Calu3 (cell line): ENCODE results near the gene ANO4. TPM values are rescaled to one million over a fixed set of nuclear protein-coding genes. Genes with fewer than 3 reads are reported as not detected.

Experiments used
- BruUV-seq: library from RNA; stranded (reverse); fragments of 400-500 nt; replicated peaks from 2 replicates; lab custom pipeline; 2021; lab: Mats Ljungman, UMichigan
- CTCF ChIA-PET: fragments of 300-600 bp; sonication (Branson Sonifier 250); formaldehyde crosslinking; loops from one replicate; lab custom pipeline; 2022; ENCODE audit warnings: antibody characterized with exemption; lab: Charles Lee
- DNase-seq: peaks from one replicate; pipeline ENCODE4 v3.0.0; 2022
- H3K27ac Mint-ChIP-seq: one replicate; pipeline ENCODE4 v1.8.0; 2022; ENCODE audit warnings: mixed read lengths; ENCODE audit not compliant: unreplicated experiment
- H3K27me3 Mint-ChIP-seq: one replicate; pipeline ENCODE4 v1.8.0; 2022; ENCODE audit warnings: mixed read lengths; ENCODE audit not compliant: unreplicated experiment
- H3K36me3 Mint-ChIP-seq: one replicate; pipeline ENCODE4 v1.8.0; 2022; ENCODE audit warnings: mild to moderate bottlenecking, moderate library complexity, mixed read lengths; ENCODE audit not compliant: insufficient read depth, unreplicated experiment
- H3K4me1 Mint-ChIP-seq: one replicate; pipeline ENCODE4 v1.8.0; 2022; ENCODE audit warnings: mild to moderate bottlenecking, low read depth, mixed read lengths; ENCODE audit not compliant: unreplicated experiment
- H3K4me3 Mint-ChIP-seq: one replicate; pipeline ENCODE4 v1.8.0; 2022; ENCODE audit warnings: mild to moderate bottlenecking, low read depth, moderate library complexity, mixed read lengths; ENCODE audit not compliant: unreplicated experiment
- H3K9me3 Mint-ChIP-seq: one replicate; pipeline ENCODE4 v1.8.0; 2022; ENCODE audit warnings: low read depth, mixed read lengths; ENCODE audit not compliant: unreplicated experiment
- intact Hi-C: fragments of 100-400 bp; cut with micrococcal nuclease; formaldehyde crosslinking; loops from one replicate; pipeline ENCODE4 v1.10.0; 2022; ENCODE audit not compliant: unreplicated experiment
- total RNA-seq: library from RNA; stranded (reverse); gene quantifications from 2 replicates; pipeline ENCODE4 v1.2.3, GENCODE V29; 2022
- TF ChIP-seq, protein P1 (sequence below): fragments of 200-600 bp; IDR thresholded peaks from one replicate; pipeline ENCODE4 v1.8.0; 2022; ENCODE audit warnings: antibody characterized with exemption; ENCODE audit not compliant: unreplicated experiment

The ANO4 gene
- total RNA-seq, 1 experiment from 2014 or later = 1.9 TPM

DNA sequence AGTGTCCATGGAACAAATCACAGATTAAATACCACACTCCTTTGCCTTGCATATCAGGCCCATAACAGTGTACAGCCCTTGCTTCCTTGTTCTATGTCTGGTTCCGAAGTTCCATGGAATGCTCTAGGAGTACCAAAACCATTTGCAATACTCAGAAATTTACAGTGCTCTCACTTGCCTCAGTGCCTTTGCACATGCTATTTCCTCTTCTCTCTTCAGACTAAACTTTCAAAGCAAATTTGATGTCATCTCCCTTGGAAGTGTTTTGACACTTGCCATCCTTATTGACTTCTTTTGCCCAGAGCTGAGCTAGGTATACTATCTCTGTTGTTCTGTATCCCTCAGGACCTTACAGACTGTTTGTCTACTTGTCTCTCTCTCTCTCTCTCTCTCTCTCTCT lies 6.1 kb downstream of the ANO4 start:
- Mint-ChIP-seq H3K4me3 (no peak overlapping the region), H3K36me3 (no peaks in the 10 kb centered on the region), H3K27ac (no peak overlapping the region), H3K9me3 (no peaks in the 10 kb centered on the region), H3K4me1 (no peaks in the 10 kb centered on the region), H3K27me3 (no peaks in the 10 kb centered on the region)
- CTCF ChIA-PET = interaction anchor here (0.6 kb wide), 1 partner anchor 585 kb away, joined by 3 read pairs; no protein-coding TSS in a partner anchor
- no peak for DNase-seq
- BruUV-seq = no TSS peak
- TF ChIP-seq, protein P1, sequence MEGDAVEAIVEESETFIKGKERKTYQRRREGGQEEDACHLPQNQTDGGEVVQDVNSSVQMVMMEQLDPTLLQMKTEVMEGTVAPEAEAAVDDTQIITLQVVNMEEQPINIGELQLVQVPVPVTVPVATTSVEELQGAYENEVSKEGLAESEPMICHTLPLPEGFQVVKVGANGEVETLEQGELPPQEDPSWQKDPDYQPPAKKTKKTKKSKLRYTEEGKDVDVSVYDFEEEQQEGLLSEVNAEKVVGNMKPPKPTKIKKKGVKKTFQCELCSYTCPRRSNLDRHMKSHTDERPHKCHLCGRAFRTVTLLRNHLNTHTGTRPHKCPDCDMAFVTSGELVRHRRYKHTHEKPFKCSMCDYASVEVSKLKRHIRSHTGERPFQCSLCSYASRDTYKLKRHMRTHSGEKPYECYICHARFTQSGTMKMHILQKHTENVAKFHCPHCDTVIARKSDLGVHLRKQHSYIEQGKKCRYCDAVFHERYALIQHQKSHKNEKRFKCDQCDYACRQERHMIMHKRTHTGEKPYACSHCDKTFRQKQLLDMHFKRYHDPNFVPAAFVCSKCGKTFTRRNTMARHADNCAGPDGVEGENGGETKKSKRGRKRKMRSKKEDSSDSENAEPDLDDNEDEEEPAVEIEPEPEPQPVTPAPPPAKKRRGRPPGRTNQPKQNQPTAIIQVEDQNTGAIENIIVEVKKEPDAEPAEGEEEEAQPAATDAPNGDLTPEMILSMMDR = no peak
- intact Hi-C loops = no loop called here

DNA sequence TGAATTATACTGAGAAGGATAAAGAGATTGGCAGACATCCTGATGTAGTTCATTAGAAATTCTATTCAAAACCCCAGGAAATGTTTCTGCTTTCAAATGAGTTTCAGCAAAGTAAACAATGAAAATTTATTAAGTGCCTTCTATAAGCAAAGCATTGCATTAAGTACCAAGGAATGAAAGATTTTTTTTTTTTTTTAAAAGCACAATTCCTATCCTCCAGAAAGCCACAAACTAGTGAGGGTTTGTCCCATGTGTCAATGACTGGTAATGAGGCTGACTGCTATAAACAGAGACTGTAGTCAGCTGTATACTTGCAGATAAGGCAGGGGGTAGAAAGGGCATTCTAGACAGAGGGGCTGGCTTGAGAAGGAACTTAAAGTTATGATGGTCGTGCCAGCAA lies 6.7 kb downstream of the ANO4 start:
- intact Hi-C loops = no loop called here
- H3K27me3 Mint-ChIP-seq = no peaks in the 10 kb centered on the region
- no peak for DNase-seq
- no peak overlapping the region for H3K27ac Mint-ChIP-seq
- CTCF ChIA-PET = no interaction called here
- no TSS peak for BruUV-seq
- no peaks in the 10 kb centered on the region for H3K36me3 Mint-ChIP-seq
- no peaks in the 10 kb centered on the region for H3K4me1 Mint-ChIP-seq
- TF ChIP-seq, protein P1 = no peak
- H3K4me3 Mint-ChIP-seq = no peak overlapping the region
- H3K9me3 Mint-ChIP-seq = no peaks in the 10 kb centered on the region

DNA sequence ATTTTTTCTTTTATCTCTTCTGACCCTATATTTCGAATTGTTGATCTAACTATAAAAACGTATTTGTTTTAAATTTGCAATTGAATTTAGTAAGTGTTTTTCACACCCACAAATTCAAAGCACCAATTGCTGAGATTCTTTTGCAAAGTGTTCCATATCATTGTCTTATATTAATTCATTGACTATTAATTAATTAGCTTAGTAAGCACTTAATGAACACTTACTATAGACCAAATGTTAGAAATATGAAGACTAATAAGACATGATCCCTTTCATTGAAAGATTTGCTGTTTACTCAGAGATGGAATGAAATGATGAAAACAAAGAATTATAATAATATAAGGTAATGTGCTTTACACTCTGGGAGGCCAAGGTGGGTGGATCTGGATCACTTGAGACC lies 14.2 kb downstream of the ANO4 start:
- no peak overlapping the region for H3K4me3 Mint-ChIP-seq
- no peaks in the 10 kb centered on the region for H3K9me3 Mint-ChIP-seq
- H3K27me3 Mint-ChIP-seq = no peaks in the 10 kb centered on the region
- CTCF ChIA-PET = no interaction called here
- TF ChIP-seq, protein P1 = no peak
- H3K27ac Mint-ChIP-seq = no peak overlapping the region
- intact Hi-C loops = no loop called here
- no peaks in the 10 kb centered on the region for H3K4me1 Mint-ChIP-seq
- no peaks in the 10 kb centered on the region for H3K36me3 Mint-ChIP-seq
- no peak for DNase-seq
- BruUV-seq = no TSS peak

DNA sequence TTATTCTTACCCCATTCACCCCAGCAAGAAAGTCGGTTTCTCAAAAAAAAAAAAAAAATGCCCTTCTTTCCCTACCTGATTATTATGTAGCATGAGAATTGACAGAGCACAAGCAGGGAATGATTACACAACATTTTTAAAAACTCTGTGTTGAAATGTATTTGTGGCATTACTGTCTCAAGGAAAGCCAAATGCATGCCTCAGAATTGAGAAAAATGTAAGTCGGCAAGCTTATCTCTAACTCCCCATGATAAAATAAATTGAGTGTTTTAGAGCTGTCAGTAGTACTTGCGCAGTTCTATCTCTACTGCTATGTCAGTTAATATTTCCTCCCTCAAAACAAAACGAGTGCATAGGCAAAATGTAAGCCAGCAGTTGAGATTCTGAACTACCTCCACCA lies 25.7 kb downstream of the ANO4 start:
- Mint-ChIP-seq H3K4me3 (no peak overlapping the region), H3K9me3 (no peaks in the 10 kb centered on the region), H3K27me3 (no peaks in the 10 kb centered on the region), H3K4me1 (peaks cover 12% of the 10 kb centered on the region), H3K27ac (no peak overlapping the region), H3K36me3 (no peaks in the 10 kb centered on the region)
- TF ChIP-seq, protein P1 = no peak
- no TSS peak for BruUV-seq
- no peak for DNase-seq
- intact Hi-C loops = loop anchor here (10.0 kb wide), 2 partner anchors 56 to 364 kb away; no protein-coding TSS in a partner anchor
- CTCF ChIA-PET = interaction anchor here (0.6 to 0.7 kb wide), 2 partner anchors 11 to 25 kb away, joined by 3 read pairs; no protein-coding TSS in a partner anchor
